ENCODE results near the gene OTOGL.

OTOGL gene

DNA sequence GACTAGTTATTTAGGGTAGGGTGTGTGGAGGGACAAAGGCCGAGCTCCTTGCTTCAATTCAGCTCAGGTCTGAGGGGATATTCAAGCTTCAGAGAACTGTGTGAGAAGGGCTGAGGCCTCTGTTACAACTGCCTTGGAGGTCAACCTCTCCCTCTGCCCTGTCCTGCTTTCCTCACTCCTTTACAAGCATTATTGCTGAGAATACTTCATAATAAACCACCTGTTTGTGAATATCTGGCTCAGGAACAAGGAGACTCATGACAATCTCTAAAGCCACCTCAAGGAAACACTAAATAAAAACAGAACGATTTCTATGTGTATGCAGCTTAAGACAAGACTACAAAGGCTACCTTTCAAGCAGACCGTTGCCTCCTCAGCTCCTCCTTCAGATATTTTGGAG lies 21.7 kb downstream of the OTOGL start:
- TF ChIP-seq, protein P1, sequence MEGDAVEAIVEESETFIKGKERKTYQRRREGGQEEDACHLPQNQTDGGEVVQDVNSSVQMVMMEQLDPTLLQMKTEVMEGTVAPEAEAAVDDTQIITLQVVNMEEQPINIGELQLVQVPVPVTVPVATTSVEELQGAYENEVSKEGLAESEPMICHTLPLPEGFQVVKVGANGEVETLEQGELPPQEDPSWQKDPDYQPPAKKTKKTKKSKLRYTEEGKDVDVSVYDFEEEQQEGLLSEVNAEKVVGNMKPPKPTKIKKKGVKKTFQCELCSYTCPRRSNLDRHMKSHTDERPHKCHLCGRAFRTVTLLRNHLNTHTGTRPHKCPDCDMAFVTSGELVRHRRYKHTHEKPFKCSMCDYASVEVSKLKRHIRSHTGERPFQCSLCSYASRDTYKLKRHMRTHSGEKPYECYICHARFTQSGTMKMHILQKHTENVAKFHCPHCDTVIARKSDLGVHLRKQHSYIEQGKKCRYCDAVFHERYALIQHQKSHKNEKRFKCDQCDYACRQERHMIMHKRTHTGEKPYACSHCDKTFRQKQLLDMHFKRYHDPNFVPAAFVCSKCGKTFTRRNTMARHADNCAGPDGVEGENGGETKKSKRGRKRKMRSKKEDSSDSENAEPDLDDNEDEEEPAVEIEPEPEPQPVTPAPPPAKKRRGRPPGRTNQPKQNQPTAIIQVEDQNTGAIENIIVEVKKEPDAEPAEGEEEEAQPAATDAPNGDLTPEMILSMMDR (IDR thresholded peaks at IDR 0.05; ENCODE audit: poor library complexity, severe bottlenecking) = no peak

DNA sequence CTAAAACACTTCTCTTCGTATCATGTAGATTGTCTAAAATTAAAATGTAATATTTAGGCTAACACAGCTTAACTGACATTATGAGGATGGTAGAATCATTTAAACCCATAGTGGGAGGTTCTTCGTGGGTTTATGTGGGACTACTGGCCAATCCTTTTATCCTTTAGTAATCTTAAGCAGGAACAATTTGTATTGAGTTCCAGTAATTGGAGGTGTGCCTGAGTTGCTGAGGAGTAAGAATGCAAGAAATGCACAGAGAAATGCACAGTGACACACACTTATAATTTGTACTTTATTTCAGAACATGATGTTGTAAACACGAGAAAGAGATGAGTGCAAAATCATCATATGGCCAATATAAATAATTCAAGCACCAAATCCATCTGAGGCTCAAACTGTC lies 22.3 kb downstream of the OTOGL start:
- H3K27ac ChIP-seq (ENCODE audit: poor library complexity, severe bottlenecking) = no peak overlapping the region
- no peaks in the 10 kb centered on the region for H3K36me3 ChIP-seq (ENCODE audit: low read depth)
- TF ChIP-seq, protein P1 (IDR thresholded peaks at IDR 0.05; ENCODE audit: poor library complexity, severe bottlenecking) = no peak
- no peaks in the 10 kb centered on the region for H3K4me1 ChIP-seq (ENCODE audit: insufficient read depth, poor library complexity, severe bottlenecking)
- no peaks in the 10 kb centered on the region for H3K9me3 ChIP-seq (ENCODE audit: severe bottlenecking)
- H3K27me3 ChIP-seq (ENCODE audit: insufficient read depth, poor library complexity, severe bottlenecking) = no peaks in the 10 kb centered on the region
- DNase-seq (ENCODE audit: low spot score) = no peak
- ATAC-seq (ENCODE audit: low read depth) = no peak
- H3K4me3 ChIP-seq (ENCODE audit: severe bottlenecking) = no peak overlapping the region

More for the DNA sequence above, 21.7 kb downstream of the OTOGL start:
- no peaks in the 10 kb centered on the region for H3K36me3 ChIP-seq (ENCODE audit: low read depth)
- no peaks in the 10 kb centered on the region for H3K27me3 ChIP-seq (ENCODE audit: insufficient read depth, poor library complexity, severe bottlenecking)
- H3K4me1 ChIP-seq (ENCODE audit: insufficient read depth, poor library complexity, severe bottlenecking) = no peaks in the 10 kb centered on the region
- H3K27ac ChIP-seq (ENCODE audit: poor library complexity, severe bottlenecking) = no peak overlapping the region
- H3K4me3 ChIP-seq (ENCODE audit: severe bottlenecking) = no peak overlapping the region
- no peak for ATAC-seq (ENCODE audit: low read depth)
- no peak for DNase-seq (ENCODE audit: low spot score)
- no peaks in the 10 kb centered on the region for H3K9me3 ChIP-seq (ENCODE audit: severe bottlenecking)

- DNase-seq (ENCODE audit: low spot score) = no peak
- no peak for ATAC-seq (ENCODE audit: low read depth)
Measured at GRCh38 chr12:80129895-80130530, 30.7 kb downstream of the OTOGL start.

GRCh38 chr12:80135624-80136023 lies 36.3 kb downstream of the OTOGL start:
- no peak for DNase-seq (ENCODE audit: low spot score)
- no peak for ATAC-seq (ENCODE audit: low read depth)
- TF ChIP-seq, protein P1 (IDR thresholded peaks at IDR 0.05; ENCODE audit: poor library complexity, severe bottlenecking) = no peak
- no peak overlapping the region for H3K4me3 ChIP-seq (ENCODE audit: severe bottlenecking)
- H3K4me1 ChIP-seq (ENCODE audit: insufficient read depth, poor library complexity, severe bottlenecking) = no peaks in the 10 kb centered on the region
- H3K27ac ChIP-seq (ENCODE audit: poor library complexity, severe bottlenecking) = no peak overlapping the region
- H3K9me3 ChIP-seq (ENCODE audit: severe bottlenecking) = no peaks in the 10 kb centered on the region
- H3K36me3 ChIP-seq (ENCODE audit: low read depth) = no peaks in the 10 kb centered on the region
- H3K27me3 ChIP-seq (ENCODE audit: insufficient read depth, poor library complexity, severe bottlenecking) = no peaks in the 10 kb centered on the region

More at GRCh38 chr12:80129895-80130530, 30.7 kb downstream of the OTOGL start:
- no peaks in the 10 kb centered on the region for H3K9me3 ChIP-seq (ENCODE audit: severe bottlenecking)
- TF ChIP-seq, protein P1 (IDR thresholded peaks at IDR 0.05; ENCODE audit: poor library complexity, severe bottlenecking) = no peak
- no peaks in the 10 kb centered on the region for H3K4me1 ChIP-seq (ENCODE audit: insufficient read depth, poor library complexity, severe bottlenecking)
- H3K36me3 ChIP-seq (ENCODE audit: low read depth) = no peaks in the 10 kb centered on the region
- no peak overlapping the region for H3K4me3 ChIP-seq (ENCODE audit: severe bottlenecking)
- H3K27ac ChIP-seq (ENCODE audit: poor library complexity, severe bottlenecking) = no peak overlapping the region
- no peaks in the 10 kb centered on the region for H3K27me3 ChIP-seq (ENCODE audit: insufficient read depth, poor library complexity, severe bottlenecking)

DNA sequence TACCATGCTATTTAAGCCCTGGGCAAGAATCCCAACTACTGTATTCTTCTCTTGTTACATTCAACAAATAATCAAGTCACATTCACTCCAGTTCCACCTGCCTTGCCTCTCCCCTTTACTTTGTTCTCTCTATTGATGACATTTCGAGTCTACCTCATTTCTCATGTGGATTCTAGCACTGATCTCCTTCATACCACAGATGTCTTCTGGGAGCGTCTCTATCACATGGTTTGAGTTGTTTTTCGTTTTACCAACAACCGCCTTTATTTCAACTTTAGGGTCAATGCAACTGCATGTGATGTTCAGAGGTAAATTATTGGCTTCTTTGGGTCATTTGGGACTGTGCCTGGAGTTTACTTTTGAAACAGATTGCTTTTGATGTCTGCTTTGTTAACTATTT lies 40.7 kb downstream of the OTOGL start:
- DNase-seq (ENCODE audit: low spot score) (no peak), ATAC-seq (ENCODE audit: low read depth) (no peak)
- Histone ChIP-seq H3K27me3 (ENCODE audit: insufficient read depth, poor library complexity, severe bottlenecking) (no peaks in the 10 kb centered on the region), H3K36me3 (ENCODE audit: low read depth) (no peaks in the 10 kb centered on the region), H3K4me3 (ENCODE audit: severe bottlenecking) (no peak overlapping the region), H3K27ac (ENCODE audit: poor library complexity, severe bottlenecking) (no peak overlapping the region), H3K4me1 (ENCODE audit: insufficient read depth, poor library complexity, severe bottlenecking) (no peaks in the 10 kb centered on the region), H3K9me3 (ENCODE audit: severe bottlenecking) (no peaks in the 10 kb centered on the region)
- TF ChIP-seq, protein P1 (IDR thresholded peaks at IDR 0.05; ENCODE audit: poor library complexity, severe bottlenecking) = no peak

Data from RWPE2 (cell line).